Measurements from ENCODE around the gene ZNF219.

Gene ZNF219

GRCh38 chr14:21098076-21098891 lies at the start of gene ZNF219:
Gene ZNF219, minus strand, starts transcription at chr14:21098655. Its CDS starts 5,064 bp downstream, at chr14:21093591.
- peak within 1 kb of the TSS; percentile 72 for H3K4me3 ChIP-seq (ENCODE audit: low read length)
- peak; percentile 87 for DNase-seq (ENCODE audit: low read depth)
- TF ChIP-seq CTCF (IDR thresholded peaks at IDR 0.05; ENCODE audit: insufficient read depth, low read depth, low read length, missing control alignments) = no peak

- TF ChIP-seq CTCF (IDR thresholded peaks at IDR 0.05; ENCODE audit: insufficient read depth, low read depth, low read length, missing control alignments) = no peak
- no peak overlapping the region for H3K4me3 ChIP-seq (ENCODE audit: low read length)
- no peak for DNase-seq (ENCODE audit: low read depth)
Measured at GRCh38 chr14:21145437-21145836, 47.0 kb upstream of the ZNF219 start.

- no peak for TF ChIP-seq CTCF (IDR thresholded peaks at IDR 0.05; ENCODE audit: insufficient read depth, low read depth, low read length, missing control alignments)
- no peak overlapping the region for H3K4me3 ChIP-seq (ENCODE audit: low read length)
- no peak for DNase-seq (ENCODE audit: low read depth)
Measured at GRCh38 chr14:21142357-21142756, 43.9 kb upstream of the ZNF219 start.

GRCh38 chr14:21136024-21136423 lies 37.6 kb upstream of the ZNF219 start:
- peak; percentile 62 for TF ChIP-seq CTCF (IDR thresholded peaks at IDR 0.05; ENCODE audit: insufficient read depth, low read depth, low read length, missing control alignments)
- DNase-seq (ENCODE audit: low read depth) = peak; percentile 9
- no peak overlapping the region for H3K4me3 ChIP-seq (ENCODE audit: low read length)

- no peak overlapping the region for H3K4me3 ChIP-seq (ENCODE audit: low read length)
- no peak for TF ChIP-seq CTCF (IDR thresholded peaks at IDR 0.05; ENCODE audit: insufficient read depth, low read depth, low read length, missing control alignments)
- DNase-seq (ENCODE audit: low read depth) = no peak
Measured at GRCh38 chr14:21133901-21134300, 35.4 kb upstream of the ZNF219 start.

- no peak for TF ChIP-seq CTCF (IDR thresholded peaks at IDR 0.05; ENCODE audit: insufficient read depth, low read depth, low read length, missing control alignments)
- DNase-seq (ENCODE audit: low read depth) = no peak
- no peak overlapping the region for H3K4me3 ChIP-seq (ENCODE audit: low read length)
Measured at GRCh38 chr14:21123429-21123828, 25.0 kb upstream of the ZNF219 start.

- no peak for TF ChIP-seq CTCF (IDR thresholded peaks at IDR 0.05; ENCODE audit: insufficient read depth, low read depth, low read length, missing control alignments)
Measured at GRCh38 chr14:21121122-21121521, 22.7 kb upstream of the ZNF219 start.

More at GRCh38 chr14:21121122-21121521, 22.7 kb upstream of the ZNF219 start:
- DNase-seq (ENCODE audit: low read depth) = no peak
- no peak overlapping the region for H3K4me3 ChIP-seq (ENCODE audit: low read length)
